AG10803 (cell line): Measurements from ENCODE around the gene EPN3.
A peak's percentile ranks its signal among the peaks of the same experiment; 100 is the strongest.

Source experiments
- DNase-seq: peaks from one replicate; pipeline ENCODE4 v3.0.0; 2010; ENCODE audit warnings: low read depth
- H3K4me3 ChIP-seq: 2 replicates; pipeline ENCODE4 v1.5.1; 2011; ENCODE audit warnings: mild to moderate bottlenecking, low read length, control low read depth
- TF ChIP-seq, protein P1 (sequence below): conservative IDR thresholded peaks from 2 replicates; pipeline ENCODE4 v1.5.1; 2011; ENCODE audit warnings: mild to moderate bottlenecking, low read length, control low read depth, inconsistent platforms

EPN3 gene

DNA sequence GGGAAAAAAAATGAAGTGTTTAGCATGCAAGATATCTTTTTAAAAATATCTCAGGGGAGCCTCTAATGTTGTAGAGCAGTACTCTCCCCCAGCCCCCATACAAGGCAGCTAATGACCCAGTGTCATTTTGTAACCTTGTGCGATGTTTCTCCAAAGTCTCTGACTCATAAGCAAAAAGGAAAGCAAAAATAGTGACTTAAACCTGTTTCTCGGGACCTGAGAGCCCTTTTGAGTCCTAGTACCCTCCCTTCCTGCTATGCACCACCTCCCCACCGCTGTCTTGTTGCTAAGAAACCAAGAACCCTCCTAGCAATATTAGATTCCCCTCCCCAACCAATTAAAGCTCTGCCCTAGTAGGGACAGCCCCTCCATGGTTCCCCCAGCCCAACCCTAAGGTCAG lies 21.5 kb upstream of the EPN3 start:
- TF ChIP-seq, protein P1, sequence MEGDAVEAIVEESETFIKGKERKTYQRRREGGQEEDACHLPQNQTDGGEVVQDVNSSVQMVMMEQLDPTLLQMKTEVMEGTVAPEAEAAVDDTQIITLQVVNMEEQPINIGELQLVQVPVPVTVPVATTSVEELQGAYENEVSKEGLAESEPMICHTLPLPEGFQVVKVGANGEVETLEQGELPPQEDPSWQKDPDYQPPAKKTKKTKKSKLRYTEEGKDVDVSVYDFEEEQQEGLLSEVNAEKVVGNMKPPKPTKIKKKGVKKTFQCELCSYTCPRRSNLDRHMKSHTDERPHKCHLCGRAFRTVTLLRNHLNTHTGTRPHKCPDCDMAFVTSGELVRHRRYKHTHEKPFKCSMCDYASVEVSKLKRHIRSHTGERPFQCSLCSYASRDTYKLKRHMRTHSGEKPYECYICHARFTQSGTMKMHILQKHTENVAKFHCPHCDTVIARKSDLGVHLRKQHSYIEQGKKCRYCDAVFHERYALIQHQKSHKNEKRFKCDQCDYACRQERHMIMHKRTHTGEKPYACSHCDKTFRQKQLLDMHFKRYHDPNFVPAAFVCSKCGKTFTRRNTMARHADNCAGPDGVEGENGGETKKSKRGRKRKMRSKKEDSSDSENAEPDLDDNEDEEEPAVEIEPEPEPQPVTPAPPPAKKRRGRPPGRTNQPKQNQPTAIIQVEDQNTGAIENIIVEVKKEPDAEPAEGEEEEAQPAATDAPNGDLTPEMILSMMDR, result no peak
- H3K4me3 ChIP-seq, result no peak overlapping the region
- no peak for DNase-seq

DNA sequence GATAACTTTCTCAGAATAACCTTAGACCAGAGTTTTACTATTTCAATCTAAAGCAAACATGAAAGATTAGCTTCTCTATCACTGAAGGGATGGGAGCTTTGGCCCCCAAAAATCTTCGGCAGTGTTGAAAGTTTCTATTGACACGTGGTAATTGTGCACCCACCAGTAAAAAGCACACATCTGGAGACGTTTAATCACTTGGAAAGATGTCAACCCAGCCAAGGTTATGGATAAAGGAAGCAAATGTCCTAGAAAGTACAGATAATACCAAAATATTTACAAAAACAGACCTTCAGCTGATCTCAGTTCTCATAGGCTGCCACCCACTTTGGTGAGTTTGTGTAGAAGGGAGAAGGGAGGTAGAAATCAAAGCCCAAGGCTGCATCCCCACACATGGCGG lies 19.0 kb upstream of the EPN3 start:
- no peak overlapping the region for H3K4me3 ChIP-seq
- TF ChIP-seq, protein P1, result no peak
- no peak for DNase-seq

DNA sequence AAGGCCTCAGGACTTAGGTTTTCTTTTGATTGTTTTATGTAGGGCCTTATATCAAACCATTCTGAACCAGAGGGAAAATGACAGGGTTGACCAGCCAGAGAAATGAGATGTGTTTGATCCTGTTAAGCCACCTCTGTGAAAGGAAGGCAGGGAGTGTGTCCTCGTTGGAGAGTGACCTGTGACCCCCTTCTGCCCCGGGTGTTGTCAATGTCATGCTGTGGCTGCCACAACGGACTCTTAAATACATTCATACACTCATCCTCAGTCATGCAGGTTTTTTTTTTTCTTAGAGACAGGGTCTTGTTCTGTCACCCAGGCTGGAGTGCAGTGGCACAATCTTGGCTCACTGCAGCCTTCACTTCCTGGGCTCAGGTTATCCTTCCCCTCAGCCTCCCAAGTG lies 18.1 kb upstream of the EPN3 start:
- TF ChIP-seq, protein P1, result no peak
- no peak for DNase-seq

DNA sequence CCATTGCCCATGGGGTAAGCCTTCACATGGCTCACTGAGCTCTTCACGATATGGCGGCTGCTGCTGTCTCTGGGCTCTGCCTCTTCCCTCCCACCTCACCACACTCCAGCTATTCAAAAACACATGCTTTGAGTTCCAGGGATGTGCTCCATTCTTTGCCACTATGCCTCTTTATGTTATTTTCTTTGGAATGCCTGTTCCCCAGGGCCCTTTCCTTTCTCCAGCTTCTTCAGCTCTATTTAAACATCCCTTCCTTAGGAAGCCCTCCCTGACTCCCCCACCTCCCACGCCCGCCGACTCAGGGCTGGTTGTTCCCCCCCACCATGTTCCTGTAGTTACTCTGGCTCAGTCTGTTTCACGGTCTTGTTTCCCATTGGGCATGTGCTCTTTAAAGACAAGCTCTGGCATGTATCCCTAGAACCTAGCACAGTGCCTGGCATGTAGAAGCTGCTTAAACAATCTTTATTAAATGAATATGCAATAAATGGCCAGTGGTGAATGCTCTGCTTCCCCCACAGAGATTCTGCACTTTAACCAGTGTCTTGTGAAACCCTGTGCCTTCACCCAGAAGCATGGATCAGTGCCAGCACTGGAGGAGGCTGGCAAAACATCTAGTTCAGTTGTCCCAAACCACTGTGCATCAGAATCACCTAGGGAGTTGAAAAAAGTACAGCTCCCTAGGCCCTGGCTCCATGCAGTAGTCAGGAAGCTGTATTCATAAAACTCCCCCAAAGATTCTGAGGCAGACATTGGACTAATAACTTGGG lies 17.4 kb upstream of the EPN3 start:
- DNase-seq, result peak; percentile 71
- no peak overlapping the region for H3K4me3 ChIP-seq
- TF ChIP-seq, protein P1, result no peak

More for the DNA sequence above, 18.1 kb upstream of the EPN3 start:
- H3K4me3 ChIP-seq, result no peak overlapping the region

DNA sequence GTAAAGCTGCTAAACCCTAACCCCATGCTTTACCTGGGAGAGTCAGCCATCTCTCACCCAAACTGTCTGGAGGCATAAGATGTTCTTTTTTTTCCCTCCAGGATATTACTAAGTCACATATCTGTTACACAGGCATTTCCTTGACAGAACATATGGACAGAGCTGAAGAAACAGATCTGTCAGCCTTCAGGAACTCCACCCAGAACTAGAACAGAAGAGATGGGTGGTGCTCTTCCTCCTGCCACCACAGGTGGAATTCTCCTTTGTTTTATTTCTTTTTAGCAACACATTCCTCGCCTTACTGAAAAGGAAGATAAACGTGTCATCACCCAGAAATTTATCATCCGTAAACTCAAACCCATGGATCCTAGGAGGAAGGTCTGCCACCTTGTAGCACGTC lies 15.5 kb upstream of the EPN3 start:
- H3K4me3 ChIP-seq, result no peak overlapping the region
- TF ChIP-seq, protein P1, result no peak
- no peak for DNase-seq

DNA sequence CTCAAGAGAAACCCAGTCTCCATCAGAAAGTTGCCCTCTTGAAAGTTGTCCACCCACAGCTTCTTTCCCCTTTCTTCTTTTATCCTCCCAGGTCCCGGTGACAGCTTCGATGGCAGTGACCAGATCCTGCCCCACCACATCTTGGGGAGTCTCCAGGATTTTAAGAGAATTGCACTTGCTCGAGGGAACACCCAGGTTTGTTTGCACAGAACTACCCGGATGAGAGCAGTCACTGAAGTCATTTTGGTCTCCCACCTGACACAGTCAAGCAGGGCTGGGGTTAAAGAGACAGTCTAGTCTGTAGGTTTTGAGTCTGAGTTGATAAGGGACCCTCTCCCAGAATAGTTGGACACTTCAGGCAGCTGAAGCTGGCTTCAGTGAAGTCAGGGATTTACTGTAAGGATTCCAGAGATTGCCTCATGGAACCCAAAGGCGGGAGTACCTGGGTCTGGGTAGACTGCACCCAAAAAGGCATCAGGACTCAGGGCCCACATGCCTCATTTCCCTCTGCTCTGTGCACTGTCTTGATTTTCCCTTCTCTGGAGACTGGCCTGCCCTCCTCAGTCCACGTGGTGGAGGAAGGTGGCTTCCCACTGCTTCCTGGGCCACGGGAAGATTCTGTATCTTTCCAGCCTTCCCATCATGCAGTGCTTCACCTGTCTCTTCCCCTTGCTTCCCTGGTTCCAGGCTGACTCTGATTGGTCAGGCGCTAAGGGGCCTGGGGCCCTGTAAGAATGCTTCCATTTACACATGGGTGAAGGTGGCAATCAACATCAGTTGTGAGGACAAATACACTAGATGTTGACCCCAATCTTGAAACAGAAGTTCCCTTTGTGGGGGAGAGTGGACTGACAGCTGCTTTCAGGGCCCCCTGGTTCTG lies 14.8 kb upstream of the EPN3 start:
- H3K4me3 ChIP-seq, result no peak overlapping the region
- TF ChIP-seq, protein P1, result no peak
- DNase-seq, result no peak
